ENCODE measurements around the gene SHROOM2.
"Not testable (repeated sequence)": the region's sequence is repeated elsewhere in the genome, so short reads cannot be mapped to it uniquely, and the experiment has no call there.

Gene SHROOM2

DNA sequence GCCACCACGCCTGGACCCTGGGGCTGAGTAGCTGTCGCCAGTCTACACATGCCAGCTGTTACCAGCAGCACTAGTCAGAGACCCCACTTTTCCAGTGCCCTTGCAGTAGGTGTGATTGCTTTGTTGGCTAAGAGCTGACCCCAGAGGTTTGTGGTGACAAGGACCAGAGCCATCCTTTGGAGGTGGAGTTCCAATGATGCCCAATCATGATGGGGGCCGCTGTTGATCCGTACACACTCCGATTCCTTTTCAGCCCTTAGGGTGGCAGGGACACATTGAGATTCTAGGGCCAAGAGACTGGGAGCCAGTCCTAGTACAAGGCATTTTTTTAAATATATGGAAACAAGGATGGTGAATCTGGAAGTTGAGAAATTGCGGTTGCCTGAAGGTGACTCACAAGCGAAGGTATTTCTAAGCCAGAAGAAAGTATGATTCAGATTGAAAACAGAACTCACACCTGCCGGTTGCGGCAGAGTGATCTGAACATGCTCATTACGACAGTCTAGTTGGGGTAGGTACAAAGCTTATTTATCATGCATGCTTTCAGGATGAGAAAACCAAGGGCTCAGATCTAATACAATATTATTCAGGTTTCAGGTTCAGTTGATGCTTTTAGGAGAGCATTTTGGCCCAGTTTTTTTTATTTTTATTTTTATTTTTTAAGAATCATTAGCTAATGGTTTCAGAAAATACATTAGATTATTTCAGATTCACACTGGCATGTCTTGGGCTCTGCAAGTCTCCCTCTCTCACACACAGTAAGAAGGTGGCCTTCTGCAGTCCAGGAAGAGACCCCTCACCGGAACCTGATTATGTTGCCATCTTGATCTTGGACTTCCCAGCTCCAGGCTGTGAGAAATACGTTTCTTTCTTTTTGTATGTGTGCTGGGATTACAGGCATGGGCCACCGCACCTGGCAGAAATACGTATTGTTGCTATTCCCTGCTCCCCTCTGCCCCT, 43.4 kb downstream of the SHROOM2 start:
- no peak for DNase-seq (ENCODE audit: low read depth)

DNA sequence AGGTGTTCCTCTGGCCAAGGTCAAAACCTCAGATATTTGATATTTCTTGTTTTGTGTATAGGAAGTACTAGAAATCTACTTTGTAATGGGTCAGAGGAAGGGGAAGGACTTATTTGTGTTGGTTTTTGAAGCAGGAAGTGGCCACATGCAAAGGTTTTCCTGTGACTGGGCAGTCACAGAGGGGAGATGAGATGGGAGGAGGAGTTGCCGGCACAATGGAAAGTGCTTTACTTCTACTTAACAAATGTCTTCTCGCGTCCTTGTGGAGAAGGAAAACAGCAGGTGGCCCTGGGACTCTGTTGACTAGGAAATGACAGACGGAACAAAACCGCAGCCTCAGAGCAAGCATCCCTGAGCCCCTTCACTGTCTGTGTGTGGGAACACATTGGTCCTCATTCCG, 46.6 kb downstream of the SHROOM2 start:
- DNase-seq (ENCODE audit: low read depth): no peak

DNA sequence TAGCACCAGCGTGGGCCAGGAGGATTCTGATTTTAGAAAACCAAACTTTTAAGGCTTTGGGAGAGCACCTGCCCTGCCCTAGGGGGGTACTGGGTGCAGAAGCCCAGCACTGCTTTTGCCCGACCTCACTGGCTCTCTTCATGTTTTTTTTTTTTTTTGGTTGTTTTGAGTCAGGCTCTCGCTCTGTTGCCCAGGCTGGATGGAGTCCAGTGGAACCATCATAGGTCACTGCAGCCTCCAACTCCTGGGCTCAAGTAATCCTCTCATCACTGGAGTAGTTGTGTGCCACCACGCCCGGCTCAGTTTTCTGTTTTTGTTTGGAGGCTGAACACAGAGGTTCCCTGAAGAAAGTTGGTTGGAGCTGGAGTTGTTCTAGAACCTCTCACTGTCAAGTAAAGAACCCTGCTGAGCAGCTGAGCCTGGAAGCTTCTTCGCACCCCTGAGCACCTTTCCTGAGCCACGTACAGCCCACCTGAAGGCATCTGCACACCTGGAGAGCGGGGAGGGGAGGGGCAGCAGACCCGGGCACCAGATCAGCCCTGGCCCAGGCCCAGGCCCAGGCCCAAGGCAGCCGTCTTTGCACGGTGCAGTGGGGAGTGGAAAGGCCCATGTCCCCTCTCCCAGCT, 49.5 kb downstream of the SHROOM2 start:
- DNase-seq (ENCODE audit: low read depth): no peak

DNA sequence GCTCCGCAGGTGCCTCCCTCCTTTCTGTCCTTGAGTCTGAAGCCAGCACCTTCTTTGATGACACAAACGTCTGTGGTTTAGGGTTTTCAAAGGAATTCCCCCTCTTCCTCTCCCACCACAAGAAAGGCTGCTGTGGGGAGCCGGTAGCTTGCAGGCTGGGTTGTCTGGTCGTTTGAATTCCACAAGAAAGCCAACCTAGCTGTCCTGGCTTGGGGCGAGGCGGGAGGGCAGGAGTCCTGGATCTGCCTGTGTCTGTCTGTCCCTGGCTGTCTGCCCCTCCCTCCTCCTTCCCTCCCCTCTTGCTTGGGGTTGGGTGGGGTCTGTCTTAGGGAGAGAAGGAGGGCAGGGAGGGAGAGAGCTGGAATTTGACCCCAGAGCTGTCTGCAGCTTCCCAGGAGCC, 56.3 kb downstream of the SHROOM2 start:
- DNase-seq (ENCODE audit: low read depth): no peak

DNA sequence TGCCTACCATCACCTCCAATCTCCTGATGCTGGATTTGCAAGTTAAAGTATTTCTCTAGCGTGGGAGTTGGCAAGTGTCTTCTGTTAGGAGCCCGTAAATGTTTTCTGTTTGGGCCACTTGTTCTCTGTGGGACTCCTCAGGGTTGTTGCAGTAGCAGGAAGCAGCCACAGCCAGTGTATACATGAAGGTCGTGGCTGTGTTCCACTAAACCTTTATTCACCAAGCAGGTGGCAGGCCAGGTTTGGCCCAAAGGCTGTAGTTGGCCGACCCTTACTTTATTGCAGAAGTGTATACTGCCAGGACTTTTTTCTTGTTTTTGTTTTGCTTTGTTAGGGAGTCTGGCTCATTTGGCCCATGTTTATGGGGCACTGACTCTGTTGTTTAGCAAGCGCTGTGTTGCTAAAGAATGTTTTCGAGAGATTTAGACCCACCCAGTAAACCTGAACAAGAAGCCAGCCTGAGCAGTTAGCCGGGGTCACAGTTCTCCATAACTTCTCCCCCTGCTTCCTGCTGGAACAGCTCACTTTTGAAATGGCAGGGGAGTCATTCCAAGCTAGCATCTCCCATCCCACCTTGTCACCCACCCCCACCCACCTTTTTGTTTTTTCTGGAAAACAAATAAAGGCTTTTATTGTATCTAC, 58.8 kb downstream of the SHROOM2 start:
- no peak for DNase-seq (ENCODE audit: low read depth)

DNA sequence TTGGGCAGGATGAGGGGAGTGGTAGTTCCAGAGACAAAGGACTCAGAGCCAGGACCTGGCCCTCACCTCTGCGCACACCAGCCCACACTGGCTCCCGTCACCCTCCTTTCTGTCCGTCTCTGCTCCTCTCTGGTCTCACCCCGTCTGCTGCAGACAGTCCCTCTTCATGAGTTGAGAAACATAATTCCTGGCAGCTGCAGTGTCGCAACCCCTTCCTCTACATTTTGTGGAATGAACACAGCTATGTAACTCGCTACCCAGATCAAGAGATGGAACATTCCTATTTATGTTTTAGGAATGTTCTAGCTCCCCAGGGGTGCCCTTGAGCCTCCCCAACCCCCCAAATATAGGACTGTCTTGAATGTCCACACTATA, 59.3 kb downstream of the SHROOM2 start:
- no peak for DNase-seq (ENCODE audit: low read depth)

DNA sequence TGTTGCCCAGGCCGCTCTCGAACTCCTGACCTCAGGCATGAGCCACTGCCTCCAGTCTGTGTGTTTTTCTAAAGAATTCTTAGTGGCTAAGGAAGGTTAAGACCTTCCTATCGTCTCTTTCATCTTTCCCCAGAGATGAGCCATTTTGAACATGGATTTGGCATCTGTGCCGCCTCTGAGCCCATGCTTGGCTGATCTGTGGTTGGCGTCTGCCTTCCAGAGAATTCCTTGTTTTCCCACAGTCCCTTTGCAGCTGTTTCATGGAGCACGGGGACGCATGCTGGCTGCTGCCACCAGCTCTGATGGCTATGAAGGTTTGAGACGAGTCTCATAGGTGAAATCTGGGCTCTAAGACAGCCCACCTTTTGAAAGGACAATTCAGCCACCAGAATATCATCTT, 60.4 kb downstream of the SHROOM2 start:
- DNase-seq (ENCODE audit: low read depth): no peak

DNA sequence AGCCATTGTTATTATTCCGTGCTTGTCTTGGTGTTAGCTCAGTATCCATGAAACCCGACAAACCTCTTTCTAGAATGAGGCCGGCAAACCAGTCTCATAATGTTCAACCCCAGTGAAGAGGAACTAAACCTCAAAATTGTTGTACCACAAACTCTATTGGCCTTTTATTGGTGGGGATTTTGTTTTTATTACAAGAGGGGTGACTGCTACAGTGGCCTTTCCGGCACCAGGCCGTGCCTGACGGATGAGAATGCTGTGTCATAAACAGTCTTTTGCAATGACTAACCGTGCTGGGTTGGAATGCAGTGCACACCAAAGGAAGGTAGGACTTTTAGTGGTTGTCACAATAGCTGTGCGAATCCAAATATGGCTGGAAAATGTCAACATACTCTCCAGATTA, 60.8 kb downstream of the SHROOM2 start:
- no peak for DNase-seq (ENCODE audit: low read depth)

DNA sequence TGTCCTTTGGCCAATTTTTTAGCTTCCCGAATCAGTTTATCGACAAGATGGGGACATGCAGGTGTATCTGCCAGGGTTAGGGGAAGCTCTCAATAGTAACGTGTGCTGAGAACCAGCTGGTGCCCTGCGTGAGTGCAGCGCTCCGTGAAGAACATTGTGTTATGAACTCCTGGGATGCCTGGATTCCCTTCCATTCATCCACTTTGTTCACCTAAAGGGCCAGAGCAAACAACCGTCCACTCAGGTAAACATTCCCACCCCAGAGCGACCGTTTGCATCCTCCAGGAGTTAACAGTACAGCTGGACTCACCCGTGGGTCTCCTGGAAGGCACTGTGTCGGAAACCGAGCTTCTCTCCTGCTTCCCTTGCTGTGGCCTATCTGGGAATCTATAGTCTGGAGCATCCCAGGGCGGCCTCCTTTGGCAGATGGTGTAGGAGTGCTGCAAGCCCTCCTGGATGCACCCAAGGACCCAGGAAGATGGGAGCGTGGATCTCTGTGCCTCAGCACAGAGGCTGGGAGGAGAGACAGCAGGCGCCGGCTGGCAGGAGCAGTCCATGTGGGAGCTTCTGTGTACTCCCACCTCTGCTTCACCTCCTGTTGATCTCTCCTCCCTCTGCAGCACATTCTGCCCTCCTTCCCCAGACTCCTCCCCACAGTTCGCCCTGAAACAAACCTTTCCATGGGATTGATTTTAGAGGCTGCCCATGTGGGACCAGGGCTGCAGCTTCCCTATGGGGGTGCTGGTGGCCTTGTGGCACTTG, 62.7 kb downstream of the SHROOM2 start:
- DNase-seq (ENCODE audit: low read depth): no peak

DNA sequence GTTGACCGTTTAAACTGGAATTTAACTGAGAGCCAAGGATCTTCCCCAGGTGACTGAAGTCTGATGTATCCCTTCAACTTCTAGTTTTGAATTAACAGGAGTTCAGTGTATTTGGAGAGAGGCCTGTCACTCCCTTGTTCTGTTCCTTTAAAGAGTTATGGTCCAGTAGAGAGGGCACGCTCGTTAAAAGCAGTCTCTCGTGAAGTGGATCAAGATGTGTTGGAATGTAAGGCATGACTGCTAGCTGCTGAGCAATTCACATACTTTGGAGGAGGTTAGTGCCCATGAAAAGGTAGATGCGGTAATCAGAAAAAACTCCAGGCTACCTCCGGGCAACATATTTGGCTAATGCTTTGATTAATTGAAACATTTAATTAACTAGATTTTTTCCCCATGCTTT, 65.7 kb downstream of the SHROOM2 start:
- no peak for DNase-seq (ENCODE audit: low read depth)

DNA sequence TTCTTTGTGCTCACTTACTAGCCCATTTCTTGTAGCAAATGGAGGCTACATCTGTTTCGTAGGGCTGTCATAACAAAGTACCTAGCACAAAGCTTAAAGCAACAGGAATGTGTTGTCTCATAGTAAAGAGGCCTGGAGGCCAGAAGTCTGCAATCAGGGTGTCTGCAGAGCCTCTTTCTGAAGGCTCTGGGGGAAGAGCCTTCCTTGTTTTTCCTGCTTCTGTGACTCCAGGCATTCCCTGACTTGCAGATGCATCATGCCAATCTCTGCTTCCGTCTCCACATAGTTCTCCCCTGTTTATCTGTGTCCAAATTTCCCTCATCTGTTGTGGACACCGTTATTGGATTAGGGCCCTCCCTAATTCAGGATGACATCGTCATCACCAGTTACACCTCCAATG, 67.1 kb downstream of the SHROOM2 start:
- DNase-seq (ENCODE audit: low read depth): no peak

DNA sequence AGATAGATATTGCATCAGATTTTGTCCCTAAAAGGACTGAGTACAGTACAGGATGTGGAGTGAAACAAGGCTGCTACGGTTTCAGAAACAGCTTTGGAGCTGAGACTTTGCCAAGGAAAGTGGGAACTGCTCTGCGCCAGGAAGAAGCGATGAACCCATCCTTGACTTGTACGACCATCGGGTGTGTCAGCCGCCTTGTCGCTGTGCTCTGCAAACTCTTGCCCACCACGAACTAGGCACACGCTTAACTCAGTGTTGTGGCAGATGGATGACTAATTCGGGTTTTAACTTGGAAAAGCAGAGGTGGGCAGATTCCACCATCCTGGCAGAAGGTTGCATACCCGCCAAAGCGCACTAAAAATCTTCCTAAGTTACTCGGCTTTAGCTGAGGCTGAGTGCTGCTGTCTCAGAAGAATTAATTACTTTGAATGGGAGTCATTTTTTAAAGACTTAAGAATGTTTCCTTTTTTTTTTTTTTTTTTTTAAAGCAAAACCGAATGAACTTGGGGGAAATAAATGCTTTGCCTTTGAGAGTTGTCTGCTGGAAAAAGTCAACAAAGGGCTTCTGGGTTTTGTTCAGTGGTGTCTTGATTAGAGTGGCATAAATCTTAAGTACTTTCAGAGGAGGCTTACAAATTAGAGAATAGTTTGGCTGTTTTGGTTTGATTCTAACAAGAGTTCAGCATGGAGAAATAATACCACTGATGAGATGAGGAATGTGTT, 69.5 kb downstream of the SHROOM2 start:
- no peak for DNase-seq (ENCODE audit: low read depth)

DNA sequence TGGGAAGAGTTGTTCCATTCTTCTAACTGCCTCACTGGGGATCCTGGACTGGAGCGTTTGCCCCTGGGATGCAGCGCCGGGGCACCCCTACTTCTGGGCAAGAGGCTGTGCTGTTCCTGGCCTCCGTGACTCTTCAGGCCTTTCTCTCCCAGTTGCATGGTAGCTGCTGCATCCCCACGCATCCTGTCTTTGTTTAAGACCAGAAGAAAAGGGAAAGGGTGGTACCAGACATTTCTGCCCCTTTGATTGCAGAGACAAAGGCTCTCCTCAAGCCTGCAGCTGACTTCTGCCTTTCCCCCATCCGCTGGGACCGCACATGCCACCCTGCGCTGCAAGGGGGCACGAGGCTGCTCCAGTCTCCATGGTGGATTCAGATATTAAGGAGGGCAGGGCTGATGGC, 70.4 kb downstream of the SHROOM2 start:
- DNase-seq (ENCODE audit: low read depth): no peak

DNA sequence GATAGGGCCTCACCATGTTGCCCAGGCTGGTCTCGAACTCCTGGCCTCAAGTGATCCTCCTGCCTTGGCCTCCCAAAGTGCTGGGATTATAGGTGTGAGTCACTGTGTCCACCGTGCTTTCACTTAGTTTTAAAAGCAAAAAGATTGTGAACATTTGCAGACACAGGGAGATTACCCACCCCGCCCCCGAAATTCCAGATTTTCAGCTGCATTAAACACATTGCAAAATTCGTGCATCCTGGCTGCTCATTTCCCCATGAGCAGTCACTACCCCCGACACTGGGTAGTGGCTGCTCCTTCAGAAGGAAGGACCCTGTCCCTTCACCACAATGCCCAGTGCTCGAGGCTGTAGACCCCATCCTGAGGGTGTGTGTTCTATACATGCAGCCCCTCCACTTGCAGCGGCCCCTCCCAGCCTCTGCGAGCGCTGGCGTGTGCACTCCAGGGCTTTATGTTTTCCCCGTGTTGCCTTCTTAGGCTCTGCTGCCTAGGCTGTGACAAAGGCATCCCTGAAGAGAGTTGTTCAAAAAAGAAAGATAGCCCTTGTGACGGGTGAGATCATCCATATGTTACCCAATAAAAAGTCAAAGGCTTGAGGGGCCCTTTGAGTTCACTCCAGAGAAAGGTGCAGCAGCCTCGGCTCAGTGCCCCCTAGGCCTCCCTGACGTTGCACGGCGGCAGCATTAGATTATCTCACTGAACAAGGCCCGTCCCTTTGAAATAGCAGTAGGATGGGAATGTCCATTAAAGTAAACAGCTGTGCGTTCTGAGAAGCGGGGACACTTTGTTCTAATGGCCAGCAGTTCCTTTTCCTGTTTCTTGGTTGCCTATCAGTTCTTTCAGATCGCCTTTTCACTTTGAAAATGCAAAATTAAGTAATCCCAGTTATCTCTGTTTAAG, 71.6 kb downstream of the SHROOM2 start:
- DNase-seq (ENCODE audit: low read depth): no peak

DNA sequence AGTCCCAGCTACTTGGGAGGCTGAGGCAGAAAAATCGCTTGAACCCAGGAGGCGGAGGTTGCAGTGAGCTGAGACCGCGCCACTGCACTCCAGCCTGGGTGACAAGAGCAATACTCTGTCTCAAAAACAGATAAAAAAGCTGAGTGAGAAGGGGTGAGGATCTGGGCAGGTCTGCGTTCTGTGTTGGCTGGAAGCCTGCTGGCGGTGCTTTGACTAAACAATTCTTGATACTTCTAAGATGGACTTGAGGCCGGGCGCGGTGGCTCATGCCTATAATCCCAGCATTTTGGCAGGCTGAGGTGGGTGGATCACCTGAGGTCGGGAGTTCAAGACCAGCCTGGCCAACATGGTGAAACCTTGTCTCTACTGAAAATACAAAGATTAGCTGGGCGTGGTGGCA, 72.5 kb downstream of the SHROOM2 start:
- not testable (repeated sequence) for DNase-seq (ENCODE audit: low read depth)

DNA sequence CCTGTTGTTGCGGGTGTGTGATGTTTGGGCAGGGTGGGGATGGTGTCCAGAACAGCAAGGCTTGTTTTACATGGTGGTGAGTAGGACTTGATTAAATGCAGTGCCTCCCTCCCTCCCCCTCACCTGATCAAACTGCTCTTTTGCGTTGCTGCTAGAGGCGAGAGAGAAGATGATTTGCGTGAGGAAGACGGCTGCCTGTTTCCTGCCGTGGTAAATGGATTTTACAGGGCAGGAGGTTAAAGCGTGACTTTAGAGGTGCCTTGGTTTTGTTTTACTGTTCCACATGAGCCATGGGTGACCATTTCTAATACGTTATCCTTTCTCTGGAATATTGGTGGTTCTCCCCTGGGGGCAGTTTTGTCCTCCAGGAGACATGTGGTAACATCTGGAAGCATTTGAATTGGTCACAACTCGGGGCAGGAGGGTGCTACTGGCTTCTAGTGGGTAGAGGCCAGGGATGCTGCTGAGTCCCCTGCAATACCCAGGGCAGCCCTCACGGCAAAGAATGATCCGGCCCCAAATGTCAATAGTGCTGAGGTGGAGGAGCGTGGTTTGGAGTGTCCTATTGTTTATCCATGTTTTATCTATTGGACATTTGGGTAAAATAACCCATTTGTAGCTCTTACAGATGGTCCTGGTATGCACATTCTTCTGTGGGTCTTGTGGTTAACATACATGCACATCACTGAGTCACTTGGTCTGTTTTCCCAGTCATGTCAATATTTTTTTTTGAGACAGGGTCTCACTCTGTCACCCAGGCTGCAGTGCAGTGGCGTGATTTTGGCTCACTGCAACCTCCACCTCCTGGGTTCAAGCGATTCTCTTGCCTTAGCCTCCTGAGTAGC, 73.7 kb downstream of the SHROOM2 start:
- no peak for DNase-seq (ENCODE audit: low read depth)

DNA sequence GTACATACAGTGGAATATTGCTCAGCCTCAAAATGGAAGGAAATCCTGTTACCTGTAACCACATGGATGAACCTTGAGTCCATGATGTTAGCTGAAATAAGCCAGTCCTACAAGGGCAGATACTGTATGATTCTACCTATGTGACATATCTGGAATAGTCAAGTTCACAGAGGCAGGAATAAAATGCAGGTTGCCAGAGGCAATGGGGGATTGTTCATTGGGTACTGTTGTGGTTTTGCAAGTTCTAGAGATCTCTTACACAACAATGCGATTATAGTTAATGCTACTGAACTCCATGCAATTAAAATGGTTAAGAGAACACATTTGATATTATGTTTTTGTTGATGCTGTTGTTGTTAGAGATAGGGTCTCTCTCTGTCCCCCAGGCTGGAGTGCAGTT, 74.6 kb downstream of the SHROOM2 start:
- no peak for DNase-seq (ENCODE audit: low read depth)

DNA sequence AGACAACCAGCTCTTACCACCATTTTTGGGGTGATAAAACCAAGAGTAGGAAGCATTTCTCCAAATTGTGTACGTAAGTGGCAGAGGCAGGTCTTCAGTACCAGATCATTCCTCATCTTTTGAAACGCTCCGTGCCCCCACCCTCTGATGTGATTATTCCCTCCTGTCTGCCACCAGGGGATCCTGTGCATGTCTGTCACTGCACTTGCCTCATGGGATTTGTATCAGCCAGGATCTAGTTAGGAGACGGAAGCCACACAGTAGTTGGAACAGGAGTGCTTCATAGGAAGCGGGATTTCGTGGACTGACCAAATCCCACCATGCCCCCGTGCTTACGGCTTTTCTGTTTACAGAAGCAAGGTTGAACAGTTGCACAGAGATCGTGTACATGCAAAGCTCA, 75.5 kb downstream of the SHROOM2 start:
- no peak for DNase-seq (ENCODE audit: low read depth)

DNA sequence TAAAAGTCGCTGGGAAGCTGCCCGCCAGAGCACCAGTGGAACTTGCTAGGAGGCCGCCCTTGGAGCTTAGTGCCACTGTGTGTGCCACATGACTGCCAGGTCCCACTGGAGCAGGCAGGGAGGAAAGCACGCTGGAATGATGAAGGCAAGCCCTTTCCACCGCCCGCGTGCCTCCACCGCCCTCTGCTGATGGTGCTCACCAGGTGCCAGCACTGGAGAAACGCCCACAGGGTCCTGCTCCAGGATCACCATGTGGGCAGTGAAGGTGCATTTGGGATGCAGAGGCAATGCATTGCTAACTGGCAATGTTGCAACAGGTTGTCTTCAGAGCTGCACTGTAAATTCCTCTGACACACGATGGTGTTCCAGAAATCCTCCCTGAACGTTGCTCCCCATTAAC, 76.3 kb downstream of the SHROOM2 start:
- DNase-seq (ENCODE audit: low read depth): no peak

DNA sequence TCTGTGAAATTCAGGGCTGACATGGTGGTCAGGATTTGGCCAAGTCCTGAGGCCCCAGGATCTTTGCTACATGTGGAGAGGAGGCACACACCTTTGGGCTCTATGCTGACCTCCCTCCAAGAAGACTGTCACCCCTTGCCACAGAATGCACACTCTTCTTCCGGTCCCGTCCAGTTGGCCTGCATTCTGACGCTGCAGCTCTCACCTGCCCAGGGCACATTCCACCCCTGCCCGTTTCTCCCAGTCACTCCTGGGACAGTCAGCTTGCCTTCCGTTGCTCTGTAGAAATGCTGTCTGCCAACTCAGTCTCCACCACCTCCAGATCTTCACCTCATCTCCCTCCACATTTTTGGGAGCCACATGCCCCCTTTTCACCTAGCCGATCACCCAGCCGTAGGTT, 76.7 kb downstream of the SHROOM2 start:
- no peak for DNase-seq (ENCODE audit: low read depth)
